ENCODE results near the gene ATP9B.
A peak's percentile ranks its signal among the peaks of the same experiment; 100 is the strongest.

ATP9B gene

GRCh38 chr18:79385326-79385707 lies 316.1 kb downstream of the ATP9B start:
- DNase-seq = no peak

- DNase-seq = peak; percentile 12
Observed at GRCh38 chr18:79385708-79386341, 316.6 kb downstream of the ATP9B start.

- DNase-seq = peak; percentile 8
Observed at GRCh38 chr18:79386547-79386946, 317.4 kb downstream of the ATP9B start.

GRCh38 chr18:79387214-79387613 lies 318.0 kb downstream of the ATP9B start:
- DNase-seq = no peak

GRCh38 chr18:79387615-79388014 lies 318.4 kb downstream of the ATP9B start:
- no peak for DNase-seq

- peak; percentile 13 for DNase-seq
Observed at GRCh38 chr18:79388043-79388442, 318.8 kb downstream of the ATP9B start.

- no peak for DNase-seq
Observed at GRCh38 chr18:79389689-79390088, 320.5 kb downstream of the ATP9B start.

- peak; percentile 14 for DNase-seq
Observed at GRCh38 chr18:79392226-79392625, 323.0 kb downstream of the ATP9B start.

GRCh38 chr18:79393181-79393634 lies 324.0 kb downstream of the ATP9B start:
- peak; percentile 54 for DNase-seq

- peak; percentile 64 for DNase-seq
Observed at GRCh38 chr18:79393635-79394533, 324.7 kb downstream of the ATP9B start.

- peak; percentile 78 for DNase-seq
Observed at GRCh38 chr18:79394534-79395307, 325.5 kb downstream of the ATP9B start.

- DNase-seq = no peak
Observed at GRCh38 chr18:79395308-79395640, 326.1 kb downstream of the ATP9B start.

GRCh38 chr18:79395761-79396404 lies 326.7 kb downstream of the ATP9B start, which contains the start of gene NFATC1:
Gene NFATC1, plus strand, starts transcription at chr18:79395930. Its CDS starts 295 bp downstream, at chr18:79396225.
- peak; percentile 89 for DNase-seq

GRCh38 chr18:79396431-79397246 lies 327.4 kb downstream of the ATP9B start:
- peak; percentile 64 for DNase-seq

GRCh38 chr18:79397247-79397829 lies 328.1 kb downstream of the ATP9B start:
- peak; percentile 20 for DNase-seq

- peak; percentile 46 for DNase-seq
Observed at GRCh38 chr18:79397830-79398761, 328.9 kb downstream of the ATP9B start.

- DNase-seq = peak; percentile 62
Observed at GRCh38 chr18:79399275-79400081, 330.3 kb downstream of the ATP9B start.

GRCh38 chr18:79400091-79400590 lies 330.9 kb downstream of the ATP9B start:
- DNase-seq = peak; percentile 76

Measured in activated T-cell treated with anti-CD3 and anti-CD28 coated beads, Interleukin-2, amount 50 U/mL, for 1 hour (primary cell).